SK-N-SH (cell line): Measurements from ENCODE around the gene LILRA6.

Experiments
- CTCF ChIP-seq: fragments of 200-600 bp; sonication (generic); IDR thresholded peaks from 2 replicates; pipeline ENCODE4 v1.6.1; 2017; ENCODE audit warnings: antibody characterized with exemption, mild to moderate bottlenecking, moderate library complexity
- EP300 ChIP-seq, 2 experiments: IDR thresholded peaks; 2 replicates each; pipeline versions ENCODE4 v1.4.0 to v1.6.1; 2012; ENCODE audit warnings: borderline replicate concordance in 1 of 2, low read depth in 1 of 2, low read length in 1 of 2
- EZH2phosphoT487 ChIP-seq: fragments of 200-600 bp; sonication (generic); IDR thresholded peaks from 2 replicates; pipeline ENCODE4 v1.6.1; 2017; ENCODE audit warnings: low read depth, mixed run types, mild to moderate bottlenecking, antibody characterized with exemption, moderate library complexity, borderline replicate concordance
- FOSL2 ChIP-seq: IDR thresholded peaks from 2 replicates; pipeline ENCODE4 v1.4.0; 2012; ENCODE audit warnings: low read depth, mild to moderate bottlenecking, moderate library complexity, borderline replicate concordance
- GABPA ChIP-seq: IDR thresholded peaks from 2 replicates; pipeline ENCODE4 v1.4.0; 2012; ENCODE audit warnings: low read depth, mild to moderate bottlenecking
- MAX ChIP-seq: IDR thresholded peaks from 2 replicates; pipeline ENCODE4 v1.4.0; 2012; ENCODE audit warnings: low read depth
- RXRA ChIP-seq: IDR thresholded peaks from 2 replicates; pipeline ENCODE4 v1.4.0; 2012; ENCODE audit warnings: low read depth, mild to moderate bottlenecking, borderline replicate concordance
- TAF1 ChIP-seq: IDR thresholded peaks from 2 replicates; pipeline ENCODE4 v1.6.1; 2012; ENCODE audit warnings: low read depth, mild to moderate bottlenecking, low read length, moderate library complexity, borderline replicate concordance
- TCF12 ChIP-seq: IDR thresholded peaks from 2 replicates; pipeline ENCODE4 v1.4.0; 2012

- no peak for TF ChIP-seq CTCF
- TF ChIP-seq GABPA, result no peak
- TF ChIP-seq RXRA, result no peak
- no peak for TF ChIP-seq FOSL2
- no peak for TF ChIP-seq TAF1
- peak; percentile 31; the same call in 1 of the 2 replicates for TF ChIP-seq MAX
- no peak for TF ChIP-seq EP300 (IDR thresholded peaks at IDR 0.05; ENCODE audit: borderline replicate concordance in 1 of 2, low read depth in 1 of 2, low read length in 1 of 2)
- TF ChIP-seq TCF12, result peak; percentile 41
- no peak for TF ChIP-seq EZH2phosphoT487
These were observed 32.6 kb downstream of the LILRA6 start for GRCh38 chr19:54209811-54210494.
